ENCODE results near the gene FUOM. TPM values are rescaled to one million over a fixed set of nuclear protein-coding genes. Genes with fewer than 3 reads are reported as not detected.

FUOM gene
- total and polyA plus RNA-seq, 9 of the 15 experiments (the other 6 are each of a cell fraction or from before 2014, with no cell fraction given) = 1.8 to 96.1 (median 27.0) TPM

GRCh38 chr10:133375357-133376115, 17.7 kb upstream of the FUOM start:
- Histone ChIP-seq H3K4me3 (no peak overlapping the region), H3K79me2 (ENCODE audit: control insufficient read depth, insufficient read depth, low read length) (peaks cover 9% of the 10 kb centered on the region), H4K20me1 (replicated peaks; ENCODE audit: control insufficient read depth, insufficient read depth, low read length) (no peaks in the 10 kb centered on the region), H3K9me3 (replicated peaks; ENCODE audit: control insufficient read depth, insufficient read depth, low read depth, low read length) (no peaks in the 10 kb centered on the region), H3K27ac (ENCODE audit: extremely low read depth, low read depth, low read length) (no peak overlapping the region), H2AFZ (ENCODE audit: low read depth, low read length) (peak overlapping the region; percentile 48), H3K4me1 (replicated peaks in 1 of 2; ENCODE audit: control insufficient read depth in 2 of 2, insufficient read depth in 2 of 2, low read length in 2 of 2) (peaks cover 7 to 45% of the 10 kb centered on the region in 2 experiments; a peak in 3 of 5 replicates), H3K9ac (ENCODE audit: insufficient read depth in 1 of 2, low read depth in 2 of 2, low read length in 2 of 2) (no peak overlapping the region), H3K36me3 (ENCODE audit: control insufficient read depth, insufficient read depth, low read length) (peaks cover 8% of the 10 kb centered on the region; the same call in 1 of the 3 replicates), H3K9me1 (ENCODE audit: control insufficient read depth, insufficient read depth, low read length) (no peaks in the 10 kb centered on the region), H3K4me2 (ENCODE audit: insufficient read depth, low read length) (no peak overlapping the region; the same call in 1 of the 2 replicates), H3K27me3 (ENCODE audit: control insufficient read depth in 2 of 2, insufficient read depth in 2 of 2, low read length in 2 of 2) (no peaks in the 10 kb centered on the region)
- no peak for FAIRE-seq
- no peak for DNase-seq (ENCODE audit: extremely low read depth in 1 of 4, low spot score in 3 of 4)
- TF ChIP-seq SETDB1 (IDR thresholded peaks at IDR 0.05; ENCODE audit: low read length) (no peak), KHSRP (IDR thresholded peaks at IDR 0.05) (no peak), JUN (IDR thresholded peaks at IDR 0.05; ENCODE audit: borderline replicate concordance, low read depth, low read length) (no peak), JUN (CRISPR knock-in tag; IDR thresholded peaks at IDR 0.05; ENCODE audit: borderline replicate concordance) (no peak), NFYB (IDR thresholded peaks at IDR 0.05; ENCODE audit: extremely low read depth, insufficient read length) (no peak), CREM (IDR thresholded peaks at IDR 0.05; ENCODE audit: low read depth) (0 out of 2 replicates have a peak, but pooled peaks have one; percentile 30), RREB1 (CRISPR knock-in tag; IDR thresholded peaks at IDR 0.05) (no peak)
- intact Hi-C loops (cut with micrococcal nuclease) (no loop called here), in situ Hi-C loops (cut with MboI) (no loop called here)
- ChIA-PET POLR2A (interaction anchor here (1.1 kb wide), 1 partner anchor 14 kb away, joined by 3 read pairs; no protein-coding TSS in a partner anchor), CTCF (ENCODE audit: low intra/inter-chr PET ratio) (no interaction called here)
- BruUV-seq (replicated peaks) = no TSS peak
- ATAC-seq = no peak
- WGBS (ENCODE audit: insufficient coverage, low coverage, missing lambda C conversion rate) = 33% methylated on average over 11 of the region's 12 CpGs

All from K562 (cell line).